ENCODE results near the gene DENND10.

DENND10 gene

GRCh38 chr10:119084896-119085295 lies 19.0 kb upstream of the DENND10 start:
- peaks cover 34% of the 10 kb centered on the region for H3K4me1 ChIP-seq (ENCODE audit: low read depth, poor library complexity, severe bottlenecking)
- H4K20me1 ChIP-seq (ENCODE audit: insufficient read depth) = peaks cover under 1% of the 10 kb centered on the region; the same call in 1 of the 2 replicates
- no peak for TF ChIP-seq CTCF (conservative IDR thresholded peaks at IDR 0.05; ENCODE audit: low read depth, low read length)
- H3K27ac ChIP-seq = no peak overlapping the region
- no peaks in the 10 kb centered on the region for H3K27me3 ChIP-seq (ENCODE audit: insufficient read depth, low read depth)
- H3K4me3 ChIP-seq (IDR thresholded peaks at IDR 0.05; ENCODE audit: insufficient read depth, low read depth, low read length) = no peak overlapping the region
- peaks cover 8% of the 10 kb centered on the region for H3K79me2 ChIP-seq (ENCODE audit: insufficient read depth, low read depth)
- H3K4me2 ChIP-seq = no peak overlapping the region
- no peak overlapping the region for H3K9ac ChIP-seq
- no peak overlapping the region for H2AFZ ChIP-seq (ENCODE audit: low read depth)
- H3K36me3 ChIP-seq (ENCODE audit: insufficient read depth) = no peaks in the 10 kb centered on the region

- Histone ChIP-seq H2AFZ (ENCODE audit: low read depth) (no peak overlapping the region), H3K4me1 (ENCODE audit: low read depth, poor library complexity, severe bottlenecking) (peaks cover 58% of the 10 kb centered on the region), H3K4me3 (IDR thresholded peaks at IDR 0.05; ENCODE audit: insufficient read depth, low read depth, low read length) (no peak overlapping the region), H4K20me1 (ENCODE audit: insufficient read depth) (no peaks in the 10 kb centered on the region), H3K9ac (no peak overlapping the region), H3K4me2 (peak overlapping the region; percentile 37; the same call in 1 of the 2 replicates), H3K79me2 (ENCODE audit: insufficient read depth, low read depth) (no peaks in the 10 kb centered on the region), H3K27me3 (ENCODE audit: insufficient read depth, low read depth) (no peaks in the 10 kb centered on the region), H3K27ac (no peak overlapping the region; the same call in 1 of the 2 replicates), H3K36me3 (ENCODE audit: insufficient read depth) (no peaks in the 10 kb centered on the region)
- no peak for TF ChIP-seq CTCF (conservative IDR thresholded peaks at IDR 0.05; ENCODE audit: low read depth, low read length)
Observed at GRCh38 chr10:119087271-119087882, 16.5 kb upstream of the DENND10 start.

DNA sequence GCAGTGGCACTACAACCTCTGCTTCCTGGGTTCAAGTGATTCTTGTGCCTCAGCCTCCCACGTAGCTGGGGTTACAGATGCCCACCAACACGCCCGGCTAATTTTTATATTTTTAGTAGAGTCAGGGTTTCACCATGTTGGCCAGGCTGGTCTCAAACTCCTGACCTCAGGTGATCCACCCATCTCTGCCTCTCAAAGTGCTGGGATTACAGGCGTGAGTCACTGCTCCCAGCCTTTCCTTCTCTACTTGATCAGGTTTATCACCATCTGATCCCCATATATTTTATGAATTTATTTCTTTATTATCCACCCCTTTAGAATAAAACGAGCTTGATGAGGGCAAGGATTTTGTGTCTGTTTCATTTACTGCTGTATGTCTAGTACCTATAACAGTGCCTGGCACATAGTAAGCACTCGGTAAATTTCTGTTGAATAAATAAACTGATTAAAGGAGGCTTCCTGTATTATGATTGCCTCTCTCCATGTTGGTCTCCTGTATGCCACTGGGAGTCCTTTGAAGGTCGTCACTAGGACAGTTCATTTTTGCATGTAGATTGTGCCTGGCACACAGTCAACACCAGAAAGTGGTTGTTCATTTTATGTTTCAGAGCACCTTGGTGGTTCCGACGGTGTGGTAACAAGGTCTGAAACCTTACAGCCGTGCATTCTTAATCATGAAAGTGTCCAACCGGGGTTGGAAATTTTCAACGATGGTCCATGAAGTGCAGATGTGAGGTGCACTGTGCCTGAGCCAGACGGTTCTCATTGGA lies 13.7 kb upstream of the DENND10 start:
- peak overlapping the region; percentile 58 for H3K27ac ChIP-seq
- no peaks in the 10 kb centered on the region for H4K20me1 ChIP-seq (ENCODE audit: insufficient read depth)
- H2AFZ ChIP-seq (ENCODE audit: low read depth) = peak overlapping the region; percentile 51; the same call in 1 of the 2 replicates
- H3K79me2 ChIP-seq (ENCODE audit: insufficient read depth, low read depth) = no peaks in the 10 kb centered on the region
- no peaks in the 10 kb centered on the region for H3K27me3 ChIP-seq (ENCODE audit: insufficient read depth, low read depth)
- H3K36me3 ChIP-seq (ENCODE audit: insufficient read depth) = no peaks in the 10 kb centered on the region
- H3K9ac ChIP-seq = peak overlapping the region; percentile 2; the same call in 1 of the 2 replicates
- no peak overlapping the region for H3K4me3 ChIP-seq (IDR thresholded peaks at IDR 0.05; ENCODE audit: insufficient read depth, low read depth, low read length)
- H3K4me1 ChIP-seq (ENCODE audit: low read depth, poor library complexity, severe bottlenecking) = peaks cover 64% of the 10 kb centered on the region
- peak overlapping the region; percentile 70 for H3K4me2 ChIP-seq
- no peak for TF ChIP-seq CTCF (conservative IDR thresholded peaks at IDR 0.05; ENCODE audit: low read depth, low read length)

DNA sequence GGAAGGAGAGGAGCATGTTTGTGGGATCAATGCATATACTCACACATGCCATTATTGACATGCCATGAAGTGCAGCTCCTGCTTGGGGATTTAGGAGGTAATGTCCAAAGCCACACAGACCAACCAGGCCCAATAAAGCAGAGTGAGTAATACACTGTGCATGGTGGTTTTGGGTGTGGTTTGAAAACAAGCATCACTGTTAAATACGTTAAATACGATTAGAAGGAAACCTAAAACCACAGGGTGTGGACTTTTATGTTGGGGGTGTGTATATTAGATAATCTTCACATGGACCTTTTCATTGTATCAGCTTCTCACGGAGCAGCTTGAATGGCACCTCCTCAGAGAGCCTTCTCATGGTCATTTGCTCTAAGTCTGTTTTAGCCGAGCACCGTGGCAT lies 12.9 kb upstream of the DENND10 start:
- Histone ChIP-seq H3K4me1 (ENCODE audit: low read depth, poor library complexity, severe bottlenecking) (peaks cover 67% of the 10 kb centered on the region), H3K4me2 (peak overlapping the region; percentile 70), H3K9ac (peak overlapping the region; percentile 2; the same call in 1 of the 2 replicates), H3K27me3 (ENCODE audit: insufficient read depth, low read depth) (no peaks in the 10 kb centered on the region), H3K27ac (peak overlapping the region; percentile 58), H4K20me1 (ENCODE audit: insufficient read depth) (no peaks in the 10 kb centered on the region), H3K4me3 (IDR thresholded peaks at IDR 0.05; ENCODE audit: insufficient read depth, low read depth, low read length) (no peak overlapping the region), H3K79me2 (ENCODE audit: insufficient read depth, low read depth) (no peaks in the 10 kb centered on the region), H2AFZ (ENCODE audit: low read depth) (peak overlapping the region; percentile 51; the same call in 1 of the 2 replicates), H3K36me3 (ENCODE audit: insufficient read depth) (no peaks in the 10 kb centered on the region)
- TF ChIP-seq CTCF (conservative IDR thresholded peaks at IDR 0.05; ENCODE audit: low read depth, low read length) = no peak
